Measurements from ENCODE around the gene TAF13. TPM values are rescaled to one million over a fixed set of nuclear protein-coding genes. Genes with fewer than 3 reads are reported as not detected.

Gene TAF13
- total and polyA plus RNA-seq, 9 of the 15 experiments (the other 6 are each of a cell fraction or from before 2014, with no cell fraction given), result 14.9 to 77.2 (median 38.7) TPM

DNA sequence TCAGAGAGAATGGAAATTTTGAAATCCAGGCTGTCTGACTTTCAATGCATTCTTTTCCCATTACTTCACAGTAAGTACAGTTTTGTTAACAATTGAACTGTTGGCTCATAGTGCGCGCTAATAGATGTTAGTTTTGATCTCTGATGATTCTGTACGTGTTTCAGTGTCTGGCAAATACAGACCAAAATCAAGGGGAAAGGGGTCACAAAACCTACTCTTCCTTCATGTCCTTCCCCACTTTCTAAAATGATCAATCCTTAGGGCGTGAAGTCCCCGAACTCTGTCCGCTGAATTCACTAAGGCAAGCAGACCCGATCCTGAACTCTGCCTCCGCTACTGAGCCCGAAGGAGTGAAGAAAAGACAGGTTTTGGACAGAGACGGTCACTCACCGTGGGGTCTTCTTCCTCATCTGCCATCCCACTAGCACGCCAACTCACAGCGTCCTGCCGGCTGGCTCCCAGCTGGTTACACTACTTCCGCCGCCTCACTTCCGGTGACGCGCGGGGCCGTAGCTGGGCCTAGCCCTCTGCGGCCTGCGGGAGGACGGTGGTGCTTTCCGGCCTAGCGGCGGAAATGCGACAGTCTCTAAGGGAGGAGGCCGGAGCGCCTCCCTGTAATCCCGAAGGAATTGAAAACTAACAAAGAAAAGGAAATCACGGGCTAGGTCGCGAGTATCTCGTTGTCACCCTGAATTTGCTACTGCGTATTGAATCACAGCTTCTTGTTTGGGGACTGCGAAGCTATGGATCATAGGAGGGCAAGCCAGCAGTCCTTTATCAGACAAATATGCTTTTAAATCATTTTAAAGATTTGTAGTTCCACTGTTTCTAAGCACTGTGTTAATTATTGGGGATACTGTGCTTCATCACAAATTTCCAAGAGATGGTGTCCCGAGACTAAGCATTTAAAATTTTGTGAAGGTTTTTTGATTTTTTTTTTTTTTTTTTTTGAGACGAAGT is at the start of gene TAF13 (continued):
- TF ChIP-seq, protein P1, sequence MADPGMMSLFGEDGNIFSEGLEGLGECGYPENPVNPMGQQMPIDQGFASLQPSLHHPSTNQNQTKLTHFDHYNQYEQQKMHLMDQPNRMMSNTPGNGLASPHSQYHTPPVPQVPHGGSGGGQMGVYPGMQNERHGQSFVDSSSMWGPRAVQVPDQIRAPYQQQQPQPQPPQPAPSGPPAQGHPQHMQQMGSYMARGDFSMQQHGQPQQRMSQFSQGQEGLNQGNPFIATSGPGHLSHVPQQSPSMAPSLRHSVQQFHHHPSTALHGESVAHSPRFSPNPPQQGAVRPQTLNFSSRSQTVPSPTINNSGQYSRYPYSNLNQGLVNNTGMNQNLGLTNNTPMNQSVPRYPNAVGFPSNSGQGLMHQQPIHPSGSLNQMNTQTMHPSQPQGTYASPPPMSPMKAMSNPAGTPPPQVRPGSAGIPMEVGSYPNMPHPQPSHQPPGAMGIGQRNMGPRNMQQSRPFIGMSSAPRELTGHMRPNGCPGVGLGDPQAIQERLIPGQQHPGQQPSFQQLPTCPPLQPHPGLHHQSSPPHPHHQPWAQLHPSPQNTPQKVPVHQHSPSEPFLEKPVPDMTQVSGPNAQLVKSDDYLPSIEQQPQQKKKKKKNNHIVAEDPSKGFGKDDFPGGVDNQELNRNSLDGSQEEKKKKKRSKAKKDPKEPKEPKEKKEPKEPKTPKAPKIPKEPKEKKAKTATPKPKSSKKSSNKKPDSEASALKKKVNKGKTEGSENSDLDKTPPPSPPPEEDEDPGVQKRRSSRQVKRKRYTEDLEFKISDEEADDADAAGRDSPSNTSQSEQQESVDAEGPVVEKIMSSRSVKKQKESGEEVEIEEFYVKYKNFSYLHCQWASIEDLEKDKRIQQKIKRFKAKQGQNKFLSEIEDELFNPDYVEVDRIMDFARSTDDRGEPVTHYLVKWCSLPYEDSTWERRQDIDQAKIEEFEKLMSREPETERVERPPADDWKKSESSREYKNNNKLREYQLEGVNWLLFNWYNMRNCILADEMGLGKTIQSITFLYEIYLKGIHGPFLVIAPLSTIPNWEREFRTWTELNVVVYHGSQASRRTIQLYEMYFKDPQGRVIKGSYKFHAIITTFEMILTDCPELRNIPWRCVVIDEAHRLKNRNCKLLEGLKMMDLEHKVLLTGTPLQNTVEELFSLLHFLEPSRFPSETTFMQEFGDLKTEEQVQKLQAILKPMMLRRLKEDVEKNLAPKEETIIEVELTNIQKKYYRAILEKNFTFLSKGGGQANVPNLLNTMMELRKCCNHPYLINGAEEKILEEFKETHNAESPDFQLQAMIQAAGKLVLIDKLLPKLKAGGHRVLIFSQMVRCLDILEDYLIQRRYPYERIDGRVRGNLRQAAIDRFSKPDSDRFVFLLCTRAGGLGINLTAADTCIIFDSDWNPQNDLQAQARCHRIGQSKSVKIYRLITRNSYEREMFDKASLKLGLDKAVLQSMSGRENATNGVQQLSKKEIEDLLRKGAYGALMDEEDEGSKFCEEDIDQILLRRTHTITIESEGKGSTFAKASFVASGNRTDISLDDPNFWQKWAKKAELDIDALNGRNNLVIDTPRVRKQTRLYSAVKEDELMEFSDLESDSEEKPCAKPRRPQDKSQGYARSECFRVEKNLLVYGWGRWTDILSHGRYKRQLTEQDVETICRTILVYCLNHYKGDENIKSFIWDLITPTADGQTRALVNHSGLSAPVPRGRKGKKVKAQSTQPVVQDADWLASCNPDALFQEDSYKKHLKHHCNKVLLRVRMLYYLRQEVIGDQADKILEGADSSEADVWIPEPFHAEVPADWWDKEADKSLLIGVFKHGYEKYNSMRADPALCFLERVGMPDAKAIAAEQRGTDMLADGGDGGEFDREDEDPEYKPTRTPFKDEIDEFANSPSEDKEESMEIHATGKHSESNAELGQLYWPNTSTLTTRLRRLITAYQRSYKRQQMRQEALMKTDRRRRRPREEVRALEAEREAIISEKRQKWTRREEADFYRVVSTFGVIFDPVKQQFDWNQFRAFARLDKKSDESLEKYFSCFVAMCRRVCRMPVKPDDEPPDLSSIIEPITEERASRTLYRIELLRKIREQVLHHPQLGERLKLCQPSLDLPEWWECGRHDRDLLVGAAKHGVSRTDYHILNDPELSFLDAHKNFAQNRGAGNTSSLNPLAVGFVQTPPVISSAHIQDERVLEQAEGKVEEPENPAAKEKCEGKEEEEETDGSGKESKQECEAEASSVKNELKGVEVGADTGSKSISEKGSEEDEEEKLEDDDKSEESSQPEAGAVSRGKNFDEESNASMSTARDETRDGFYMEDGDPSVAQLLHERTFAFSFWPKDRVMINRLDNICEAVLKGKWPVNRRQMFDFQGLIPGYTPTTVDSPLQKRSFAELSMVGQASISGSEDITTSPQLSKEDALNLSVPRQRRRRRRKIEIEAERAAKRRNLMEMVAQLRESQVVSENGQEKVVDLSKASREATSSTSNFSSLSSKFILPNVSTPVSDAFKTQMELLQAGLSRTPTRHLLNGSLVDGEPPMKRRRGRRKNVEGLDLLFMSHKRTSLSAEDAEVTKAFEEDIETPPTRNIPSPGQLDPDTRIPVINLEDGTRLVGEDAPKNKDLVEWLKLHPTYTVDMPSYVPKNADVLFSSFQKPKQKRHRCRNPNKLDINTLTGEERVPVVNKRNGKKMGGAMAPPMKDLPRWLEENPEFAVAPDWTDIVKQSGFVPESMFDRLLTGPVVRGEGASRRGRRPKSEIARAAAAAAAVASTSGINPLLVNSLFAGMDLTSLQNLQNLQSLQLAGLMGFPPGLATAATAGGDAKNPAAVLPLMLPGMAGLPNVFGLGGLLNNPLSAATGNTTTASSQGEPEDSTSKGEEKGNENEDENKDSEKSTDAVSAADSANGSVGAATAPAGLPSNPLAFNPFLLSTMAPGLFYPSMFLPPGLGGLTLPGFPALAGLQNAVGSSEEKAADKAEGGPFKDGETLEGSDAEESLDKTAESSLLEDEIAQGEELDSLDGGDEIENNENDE (IDR thresholded peaks at IDR 0.05; ENCODE audit: low read depth, low read length), result no peak
- peak; percentile 75 for TF ChIP-seq ZNF589 (CRISPR knock-in tag; IDR thresholded peaks at IDR 0.05; ENCODE audit: low read depth)
- no peak for TF ChIP-seq SMARCB1 (IDR thresholded peaks at IDR 0.05; ENCODE audit: insufficient read length, low read depth)
- no peak for TF ChIP-seq HLTF (IDR thresholded peaks at IDR 0.05)
- TF ChIP-seq SIX5 (IDR thresholded peaks at IDR 0.05; ENCODE audit: borderline replicate concordance in 1 of 2, insufficient read depth in 1 of 2, low read depth in 1 of 2, low read length in 2 of 2), result no peak
- no peak for TF ChIP-seq ZBTB8A (IDR thresholded peaks at IDR 0.05; ENCODE audit: partially characterized antibody)
- no peak for TF ChIP-seq HDAC6 (IDR thresholded peaks at IDR 0.05; ENCODE audit: low read depth, low read length)
- TF ChIP-seq PTTG1 (tag; IDR thresholded peaks at IDR 0.05; ENCODE audit: low read depth), result no peak
- no peak for TF ChIP-seq THRAP3 (IDR thresholded peaks at IDR 0.05; ENCODE audit: borderline replicate concordance)
- peak; percentile 34; the same call in 1 of the 2 replicates for TF ChIP-seq SMAD4 (CRISPR knock-in tag; conservative IDR thresholded peaks at IDR 0.05)
- TF ChIP-seq DNMT1 (IDR thresholded peaks at IDR 0.05), result no peak
- TF ChIP-seq RB1 (IDR thresholded peaks at IDR 0.05; ENCODE audit: low read depth), result peak; percentile 73; the same call in 1 of the 2 replicates
- TF ChIP-seq NR2F6 (CRISPR knock-in tag; IDR thresholded peaks at IDR 0.05), result no peak
- TF ChIP-seq MIER1 (IDR thresholded peaks at IDR 0.05; ENCODE audit: low read depth), result no peak
- TF ChIP-seq PRMT5 (CRISPR knock-in tag; IDR thresholded peaks at IDR 0.05), result no peak
